ENCODE results near the gene SNRPA1. TPM values are rescaled to one million over a fixed set of nuclear protein-coding genes. Genes with fewer than 3 reads are reported as not detected.

Gene SNRPA1
- total RNA-seq, 1 donor from 2014 or later = 43.8 TPM

Other genes with a start within 250 kb of the SNRPA1 start
- 53.2 TPM for gene CHSY1, start 43.2 kb downstream of the SNRPA1 start, total RNA-seq
- 74.4 TPM for gene SELENOS, start 17.8 kb downstream of the SNRPA1 start, total RNA-seq
- gene PCSK6, start 194.5 kb upstream of the SNRPA1 start, total RNA-seq = 13.9 TPM